ENCODE measurements around the gene SRRM3.

The SRRM3 gene

GRCh38 chr7:76327610-76328009 lies 125.9 kb downstream of the SRRM3 start:
- DNase-seq: no peak
- no peaks in the 10 kb centered on the region for H3K4me1 ChIP-seq
- no peaks in the 10 kb centered on the region for H3K9me3 ChIP-seq
- H3K27me3 ChIP-seq: no peaks in the 10 kb centered on the region
- H3K4me3 ChIP-seq (ENCODE audit: low read depth, low read length): no peak overlapping the region
- peaks cover 82% of the 10 kb centered on the region for H3K36me3 ChIP-seq
- no peak for TF ChIP-seq CTCF (IDR thresholded peaks at IDR 0.05; ENCODE audit: low read depth, low read length)

GRCh38 chr7:76328389-76328788 lies 126.7 kb downstream of the SRRM3 start:
- DNase-seq: no peak
- no peaks in the 10 kb centered on the region for H3K27me3 ChIP-seq
- no peak overlapping the region for H3K4me3 ChIP-seq (ENCODE audit: low read depth, low read length)
- peaks cover 81% of the 10 kb centered on the region for H3K36me3 ChIP-seq
- TF ChIP-seq CTCF (IDR thresholded peaks at IDR 0.05; ENCODE audit: low read depth, low read length): no peak
- no peaks in the 10 kb centered on the region for H3K9me3 ChIP-seq
- no peaks in the 10 kb centered on the region; the same call in 1 of the 2 replicates for H3K4me1 ChIP-seq

GRCh38 chr7:76329479-76329878 lies 127.8 kb downstream of the SRRM3 start:
- H3K4me1 ChIP-seq: no peaks in the 10 kb centered on the region; the same call in 1 of the 2 replicates
- H3K4me3 ChIP-seq (ENCODE audit: low read depth, low read length): no peak overlapping the region
- no peaks in the 10 kb centered on the region for H3K27me3 ChIP-seq
- TF ChIP-seq CTCF (IDR thresholded peaks at IDR 0.05; ENCODE audit: low read depth, low read length): no peak
- H3K36me3 ChIP-seq: peaks cover 76% of the 10 kb centered on the region
- DNase-seq: no peak
- no peaks in the 10 kb centered on the region for H3K9me3 ChIP-seq

GRCh38 chr7:76330261-76330660 lies 128.6 kb downstream of the SRRM3 start:
- DNase-seq: no peak
- Histone ChIP-seq H3K4me3 (ENCODE audit: low read depth, low read length) (no peak overlapping the region), H3K27me3 (no peaks in the 10 kb centered on the region), H3K36me3 (peaks cover 76% of the 10 kb centered on the region), H3K9me3 (no peaks in the 10 kb centered on the region), H3K4me1 (no peaks in the 10 kb centered on the region; the same call in 1 of the 2 replicates)
- TF ChIP-seq CTCF (IDR thresholded peaks at IDR 0.05; ENCODE audit: low read depth, low read length): no peak

GRCh38 chr7:76330673-76331072 lies 129.0 kb downstream of the SRRM3 start:
- peaks cover 74% of the 10 kb centered on the region for H3K36me3 ChIP-seq

GRCh38 chr7:76332078-76332477 lies 130.4 kb downstream of the SRRM3 start:
- no peaks in the 10 kb centered on the region for H3K9me3 ChIP-seq
- H3K27me3 ChIP-seq: no peaks in the 10 kb centered on the region
- TF ChIP-seq CTCF (IDR thresholded peaks at IDR 0.05; ENCODE audit: low read depth, low read length): no peak
- H3K36me3 ChIP-seq: peaks cover 68% of the 10 kb centered on the region
- no peak overlapping the region for H3K4me3 ChIP-seq (ENCODE audit: low read depth, low read length)
- DNase-seq: no peak
- no peaks in the 10 kb centered on the region; the same call in 1 of the 2 replicates for H3K4me1 ChIP-seq

More at GRCh38 chr7:76330673-76331072, 129.0 kb downstream of the SRRM3 start:
- no peaks in the 10 kb centered on the region for H3K9me3 ChIP-seq
- no peak overlapping the region for H3K4me3 ChIP-seq (ENCODE audit: low read depth, low read length)
- peak; percentile 15; the same call in 1 of the 2 replicates for TF ChIP-seq CTCF (IDR thresholded peaks at IDR 0.05; ENCODE audit: low read depth, low read length)
- H3K4me1 ChIP-seq: no peaks in the 10 kb centered on the region; the same call in 1 of the 2 replicates
- DNase-seq: no peak
- H3K27me3 ChIP-seq: no peaks in the 10 kb centered on the region
